DMS114 treated with DMSO at 0.1 percent for 48 hours (cell line): Measurements from ENCODE around the gene LYRM4.
"Not testable (repeated sequence)": the region's sequence is repeated elsewhere in the genome, so short reads cannot be mapped to it uniquely, and the experiment has no call there.

Source experiments
- DNase-seq: peaks from one replicate; lab custom pipeline; 2025; ENCODE audit not compliant: unreplicated experiment; lab: John Stamatoyannopoulos, UW

Gene LYRM4

DNA sequence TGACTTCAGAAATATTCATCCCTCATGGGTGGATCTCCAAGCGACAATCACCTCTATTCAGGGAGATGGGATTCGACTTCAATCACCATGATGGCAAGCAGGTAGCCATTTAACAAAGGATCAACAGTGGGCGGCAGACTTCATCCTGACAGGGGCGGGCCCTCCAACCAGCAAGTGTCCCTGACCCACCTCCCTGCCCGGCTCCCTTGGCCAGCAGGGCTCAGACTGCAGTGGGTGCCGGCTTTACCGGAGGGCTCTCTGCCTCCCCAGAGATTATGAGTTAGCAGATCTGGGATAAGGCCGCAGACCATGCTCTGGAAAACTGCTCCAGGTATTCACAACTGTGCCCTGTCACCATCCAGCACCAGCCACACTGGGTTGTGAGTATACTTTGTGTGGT, 136.2 kb downstream of the LYRM4 start:
- DNase-seq: no peak

DNA sequence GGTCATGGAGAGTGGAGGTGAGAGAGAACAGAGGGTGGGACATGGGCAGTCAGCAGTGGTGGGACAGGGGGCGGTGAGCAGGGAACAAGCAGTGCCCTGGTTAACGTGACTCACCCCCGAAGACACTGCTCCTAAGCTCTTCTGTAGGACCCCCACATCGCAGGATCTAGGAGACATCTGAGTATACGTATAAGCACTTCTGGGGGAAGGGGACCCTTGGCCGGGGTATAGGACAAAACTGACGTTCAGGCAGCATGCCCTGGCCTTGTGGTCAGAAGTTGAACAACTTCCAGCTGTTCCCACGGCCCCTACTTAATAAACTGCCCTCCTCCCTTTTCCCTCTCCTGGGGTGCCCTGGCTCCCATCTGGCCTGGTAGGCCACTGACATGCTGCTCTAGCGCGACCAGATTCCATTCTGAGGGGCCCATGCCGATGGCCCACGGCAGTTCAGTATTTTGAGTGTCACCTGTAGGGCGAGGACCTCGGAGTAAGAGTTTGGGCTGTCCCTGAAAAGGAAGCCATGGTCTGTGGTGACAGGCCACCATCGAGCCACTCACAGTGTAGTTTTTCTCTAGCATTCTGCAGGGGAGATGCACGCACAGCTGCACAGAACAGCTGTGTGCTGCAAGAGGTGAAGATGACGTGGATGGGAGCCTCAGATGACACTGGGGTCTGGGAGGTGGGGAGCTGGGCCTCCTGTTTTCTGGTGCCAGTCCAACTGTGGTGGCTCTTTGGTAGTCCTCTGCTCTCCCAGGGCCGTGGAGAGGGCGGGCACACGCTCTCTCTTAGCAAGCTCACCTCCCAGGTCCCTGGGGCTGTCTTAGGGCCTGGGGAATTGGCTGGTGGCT, 137.2 kb downstream of the LYRM4 start:
- no peak for DNase-seq

DNA sequence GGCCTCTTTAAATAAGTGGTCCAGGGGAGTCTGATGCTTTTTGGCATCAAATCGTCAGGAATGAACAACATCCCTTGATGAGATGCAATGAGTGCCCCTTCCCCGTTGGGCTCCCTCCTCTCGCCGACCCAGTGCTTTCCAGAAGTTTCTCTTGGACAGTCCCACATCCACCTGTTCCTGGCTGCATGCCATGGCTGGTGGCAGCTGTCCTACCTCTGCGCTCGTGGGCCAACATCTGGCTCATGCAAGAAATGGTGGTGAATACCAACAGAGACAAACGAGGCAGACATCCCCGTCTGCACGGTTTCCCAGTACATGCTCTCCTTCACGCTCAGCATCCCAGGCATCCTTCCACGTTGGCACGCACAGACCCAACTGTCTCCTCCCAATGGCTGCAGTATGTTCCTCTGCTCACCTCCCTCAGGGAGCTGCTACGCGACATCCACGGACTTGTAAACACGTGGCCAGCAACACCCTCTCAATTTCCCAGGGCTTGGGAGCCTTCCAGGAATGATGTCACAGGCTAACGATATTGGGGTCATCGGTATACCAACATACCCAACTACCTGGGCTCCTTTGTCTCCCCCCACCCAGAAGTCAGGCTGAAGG, 138.1 kb downstream of the LYRM4 start:
- DNase-seq: no peak

DNA sequence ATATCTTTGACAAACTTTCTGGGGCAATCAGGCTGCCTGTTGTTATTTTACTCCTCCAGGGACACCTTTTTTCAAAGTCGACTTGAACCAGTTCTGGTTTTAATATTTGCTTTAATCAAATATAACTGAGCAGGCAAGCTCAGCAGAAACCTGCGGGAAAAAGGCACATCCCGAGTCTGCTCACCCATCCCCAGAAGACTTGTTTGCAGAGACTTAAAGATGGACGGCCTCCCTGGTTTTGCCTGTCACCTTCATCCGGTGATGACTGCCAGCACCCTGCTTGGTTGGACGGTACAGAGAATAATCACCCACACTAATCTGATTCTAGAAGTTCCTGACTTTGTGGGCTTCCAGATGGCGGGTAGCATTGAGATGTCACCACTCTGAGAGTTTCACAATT, 138.8 kb downstream of the LYRM4 start:
- no peak for DNase-seq

DNA sequence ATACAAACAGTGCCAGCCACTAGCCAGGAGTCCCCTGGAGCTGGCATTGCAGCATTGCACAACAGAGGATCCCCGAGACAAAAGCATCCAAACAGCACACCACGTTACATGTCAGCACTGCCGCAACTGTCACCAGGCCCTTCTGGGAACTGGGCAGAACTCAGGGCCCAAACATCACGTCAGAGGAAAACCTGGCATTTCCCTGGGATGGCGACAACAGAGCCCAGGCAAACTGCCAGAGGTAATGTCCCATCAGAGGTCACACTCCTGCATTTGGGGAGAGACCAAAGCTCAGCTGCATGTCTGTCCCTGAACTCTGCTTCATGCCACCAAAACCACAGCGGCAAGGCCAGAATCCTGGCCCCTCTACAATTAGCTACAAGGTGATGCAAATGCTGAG, 139.3 kb downstream of the LYRM4 start:
- DNase-seq: no peak

DNA sequence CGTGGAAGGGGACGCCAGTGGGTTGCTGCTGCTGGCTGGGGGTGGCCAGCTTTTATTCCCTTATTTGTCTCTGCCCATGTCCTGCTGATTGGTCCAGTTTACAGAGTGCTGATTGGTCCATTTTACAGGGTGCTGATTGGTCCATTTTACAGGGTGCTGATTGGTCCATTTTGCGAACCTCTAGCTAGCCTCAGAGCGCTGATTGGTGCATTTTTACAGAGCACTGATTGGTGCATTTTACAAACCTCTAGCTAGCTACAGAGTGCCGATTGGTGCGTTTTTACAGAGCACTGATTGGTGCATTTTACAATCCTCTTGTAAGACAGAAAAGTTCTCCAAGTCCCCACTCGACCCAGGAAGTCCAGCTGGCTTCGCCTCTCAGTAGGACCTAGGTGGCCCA, 140.2 kb downstream of the LYRM4 start:
- not testable (repeated sequence) for DNase-seq

DNA sequence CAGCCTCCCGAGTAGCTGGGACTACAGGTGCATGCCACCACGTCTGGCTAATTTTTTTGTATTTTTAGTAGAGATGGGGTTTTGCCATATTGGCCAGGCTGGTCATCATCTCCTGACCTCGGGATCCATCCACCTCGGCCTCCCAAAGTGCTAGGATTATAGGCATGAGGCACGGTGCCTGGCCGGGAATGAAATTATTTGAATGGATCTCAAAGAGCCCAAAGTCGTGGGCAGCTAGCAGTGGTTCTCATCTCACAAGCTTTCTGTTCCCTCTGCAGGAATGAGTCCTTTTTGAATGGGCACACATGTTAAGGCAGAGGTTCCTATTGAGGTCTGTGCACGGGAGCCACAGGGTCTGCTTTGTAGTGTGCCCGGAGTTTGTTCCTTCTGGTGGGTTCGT, 140.7 kb downstream of the LYRM4 start:
- DNase-seq: no peak

DNA sequence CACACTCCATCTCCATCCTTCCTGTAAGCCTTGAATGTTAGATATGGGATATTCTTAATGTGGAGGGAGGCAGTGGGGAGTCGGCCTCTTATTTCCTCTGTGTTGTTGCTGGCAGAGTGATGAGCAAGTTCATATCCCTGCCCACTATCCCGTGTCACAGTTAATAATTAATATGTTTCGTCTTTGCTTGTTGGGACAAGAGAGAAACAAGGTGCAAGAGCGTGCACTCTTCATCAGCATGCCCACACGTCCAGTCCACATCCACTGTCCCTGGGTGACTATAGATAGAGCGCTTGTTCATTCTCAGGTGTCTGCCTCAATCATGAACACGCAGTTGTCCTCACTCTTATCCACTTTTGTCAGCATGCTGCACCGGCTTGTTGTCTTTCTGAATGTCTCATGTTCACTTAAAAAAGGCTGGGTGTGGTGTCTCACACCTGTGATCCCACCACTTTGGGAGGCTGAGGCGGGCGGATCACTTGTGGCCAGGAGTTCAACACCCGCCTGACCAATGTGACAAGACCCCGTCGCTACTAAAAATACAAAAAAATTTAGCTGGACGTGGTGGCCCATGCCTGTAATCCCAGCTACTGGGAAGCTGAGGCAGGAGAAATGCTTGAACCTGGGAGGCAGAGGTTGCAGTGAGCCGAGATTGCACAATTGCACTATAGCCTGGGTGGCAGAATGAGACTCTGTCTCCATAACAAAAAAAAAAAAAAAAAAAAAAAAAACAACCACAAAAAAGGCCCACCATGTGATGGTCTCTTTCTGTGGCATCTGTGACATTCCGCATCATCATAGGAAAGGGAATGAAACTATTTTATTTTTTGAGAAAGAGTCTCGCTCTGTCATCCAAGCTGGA, 141.4 kb downstream of the LYRM4 start:
- DNase-seq: no peak

DNA sequence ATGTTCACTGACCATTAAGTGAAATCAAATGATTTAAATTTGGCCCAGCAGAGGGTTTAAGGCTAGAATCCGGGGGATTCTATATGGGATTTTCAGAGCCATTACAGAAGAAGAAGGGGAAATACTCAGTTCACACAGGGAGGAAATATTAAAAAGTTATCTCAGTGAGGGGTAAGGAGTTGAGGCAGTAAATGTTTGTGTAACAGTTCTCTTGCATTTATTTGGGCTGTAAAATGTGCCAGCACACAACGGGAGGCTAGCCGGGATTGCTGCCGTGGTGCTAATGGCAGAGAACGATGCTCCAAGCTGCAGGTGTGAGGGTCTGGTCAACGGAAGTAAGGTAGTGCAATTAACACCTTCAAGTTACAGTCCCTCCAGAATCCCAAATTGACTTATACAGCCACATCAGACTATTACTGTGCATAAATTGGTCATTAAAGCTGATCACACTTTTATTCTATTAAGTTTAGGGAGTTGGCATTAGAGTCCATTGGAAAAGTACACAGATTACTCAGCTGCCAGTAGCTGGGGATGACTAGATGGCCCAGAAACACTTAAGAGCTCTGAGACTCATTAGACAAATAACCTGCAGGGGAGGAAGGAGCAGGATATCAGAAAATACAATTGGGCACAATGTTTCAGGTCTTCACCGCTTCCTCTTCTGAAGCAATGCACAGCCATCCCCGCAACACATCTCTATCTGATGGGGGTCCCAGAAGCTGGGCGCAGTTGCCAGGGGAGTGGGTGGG, 144.3 kb downstream of the LYRM4 start:
- no peak for DNase-seq

DNA sequence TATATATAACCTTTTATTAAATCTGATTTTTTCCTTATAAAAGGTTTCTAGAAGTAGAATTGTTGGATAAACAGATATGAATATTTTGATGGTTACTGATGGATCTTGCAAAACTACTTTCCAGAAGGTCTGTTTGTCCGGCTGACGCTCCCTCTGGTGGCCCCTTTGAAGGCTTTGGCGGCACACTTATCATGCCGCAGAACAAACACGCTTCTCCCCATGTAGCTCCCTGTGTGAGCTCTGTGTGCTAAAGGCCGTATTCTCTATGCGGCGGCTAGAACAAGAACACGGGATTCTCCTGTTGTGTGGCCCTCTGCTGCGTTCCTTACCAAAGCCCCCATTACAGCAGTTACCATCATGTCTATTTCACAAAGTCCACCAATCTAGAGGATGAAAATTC, 145.6 kb downstream of the LYRM4 start:
- no peak for DNase-seq

DNA sequence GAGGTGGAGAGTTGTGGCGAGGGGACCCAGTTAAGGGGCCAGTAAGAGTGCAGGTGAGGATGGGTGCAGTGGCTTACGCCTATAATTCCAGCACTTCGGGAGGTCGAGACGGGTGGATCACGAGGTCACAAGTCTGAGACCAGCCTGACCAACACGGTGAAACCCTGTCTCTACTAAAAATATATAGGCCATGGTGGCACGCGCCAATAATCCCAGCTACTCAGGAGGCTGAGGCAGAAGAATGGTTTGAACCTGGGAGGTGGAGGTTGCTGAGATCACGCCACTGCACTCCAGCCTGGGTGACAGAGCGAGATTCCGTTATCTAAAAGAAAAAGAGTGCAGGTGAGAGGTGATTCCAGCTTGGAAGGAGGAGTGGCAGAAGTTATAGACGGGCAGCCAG, 147.7 kb downstream of the LYRM4 start:
- DNase-seq: no peak

DNA sequence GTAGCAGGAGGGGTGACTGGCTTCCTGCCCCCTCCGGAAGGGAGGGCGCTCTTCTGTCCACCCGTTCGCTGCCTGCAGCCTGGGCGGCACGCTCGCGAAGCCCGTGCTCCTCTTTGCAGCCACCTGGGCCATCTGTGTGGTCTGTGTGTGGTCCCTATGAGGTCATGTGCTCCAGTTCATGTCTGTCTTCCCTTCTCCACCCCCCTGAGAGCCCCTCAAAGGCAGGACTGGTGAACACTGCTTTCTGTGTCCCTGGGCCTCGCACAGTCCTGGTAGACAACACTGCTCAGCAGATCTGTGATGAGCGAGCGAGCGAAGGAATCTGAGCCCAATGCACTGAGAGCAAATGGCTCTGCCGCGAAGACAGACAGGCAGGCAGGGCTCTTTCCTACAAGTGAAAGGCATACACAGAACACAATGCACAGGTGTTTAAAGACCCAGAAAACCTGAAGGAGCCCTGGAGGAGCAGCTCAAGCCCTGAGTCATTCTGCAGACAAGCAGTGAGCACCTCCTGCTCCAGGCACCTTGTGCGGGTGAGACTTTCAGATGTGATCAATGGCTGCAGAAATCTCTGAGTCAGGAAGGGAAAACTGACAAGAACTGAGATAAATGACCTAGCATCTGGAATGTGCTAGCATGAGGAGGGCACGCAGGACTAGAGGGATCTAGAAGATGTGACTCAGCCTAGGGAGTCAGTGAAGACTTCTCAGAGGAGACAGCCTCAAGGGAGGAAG, 148.5 kb downstream of the LYRM4 start:
- no peak for DNase-seq

DNA sequence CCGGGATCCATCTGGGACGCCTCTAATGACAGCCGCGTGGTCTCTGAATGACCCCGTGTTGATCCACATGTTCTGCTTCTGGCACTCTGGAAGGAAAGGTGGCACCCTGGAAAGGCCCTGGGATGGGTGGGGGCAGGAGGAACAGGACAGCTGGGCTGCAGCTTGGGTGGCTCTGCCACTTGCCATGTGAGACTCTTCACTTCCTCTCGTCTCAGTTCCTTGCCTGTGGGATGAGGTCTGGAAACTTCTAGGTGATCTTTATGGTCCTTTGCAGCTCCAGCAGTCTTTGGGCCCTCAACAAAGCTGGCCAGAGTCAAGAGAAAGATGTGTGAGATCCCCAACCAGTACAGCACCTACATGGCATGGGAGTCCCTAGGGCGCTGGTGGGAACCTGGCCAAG, 149.1 kb downstream of the LYRM4 start:
- no peak for DNase-seq

DNA sequence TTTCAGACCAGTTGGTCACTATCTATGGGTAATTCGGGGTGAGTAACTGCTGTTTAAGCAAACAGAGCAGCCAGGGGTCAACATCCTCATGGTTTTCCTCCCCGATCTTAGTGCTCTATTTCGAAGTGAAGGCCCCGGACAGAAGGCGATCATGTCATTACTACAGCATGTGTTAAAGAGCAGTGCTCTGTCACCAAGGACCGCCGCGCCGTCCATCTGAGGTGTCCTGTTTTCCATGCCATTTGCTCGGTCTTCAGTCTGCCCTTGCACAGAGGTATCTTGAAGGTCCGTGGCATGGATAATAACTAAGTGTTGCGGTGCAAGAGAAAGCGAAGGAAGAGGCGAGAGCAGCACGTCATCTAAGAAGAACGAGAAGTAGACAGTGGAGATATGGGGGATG, 150.5 kb downstream of the LYRM4 start:
- no peak for DNase-seq

DNA sequence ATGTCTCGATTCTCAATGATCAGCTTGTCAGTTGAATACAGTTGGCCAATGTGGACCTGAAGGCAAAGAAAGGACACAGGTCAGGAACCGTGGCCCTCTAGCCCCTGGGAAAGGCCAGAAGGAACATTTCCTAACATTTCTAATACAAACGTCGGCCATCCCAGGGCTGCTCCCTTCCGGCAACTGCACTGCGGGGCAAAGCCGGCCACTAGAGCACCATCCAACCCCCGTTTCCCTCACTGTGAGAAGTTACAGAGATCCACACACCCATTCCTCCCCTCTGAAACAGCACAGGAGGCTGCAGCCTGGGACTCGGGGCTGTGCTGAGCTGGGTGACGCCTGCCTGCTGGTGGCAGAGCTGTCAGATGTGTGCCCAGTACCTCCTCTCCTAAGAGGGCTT, 151.3 kb downstream of the LYRM4 start:
- DNase-seq: no peak

DNA sequence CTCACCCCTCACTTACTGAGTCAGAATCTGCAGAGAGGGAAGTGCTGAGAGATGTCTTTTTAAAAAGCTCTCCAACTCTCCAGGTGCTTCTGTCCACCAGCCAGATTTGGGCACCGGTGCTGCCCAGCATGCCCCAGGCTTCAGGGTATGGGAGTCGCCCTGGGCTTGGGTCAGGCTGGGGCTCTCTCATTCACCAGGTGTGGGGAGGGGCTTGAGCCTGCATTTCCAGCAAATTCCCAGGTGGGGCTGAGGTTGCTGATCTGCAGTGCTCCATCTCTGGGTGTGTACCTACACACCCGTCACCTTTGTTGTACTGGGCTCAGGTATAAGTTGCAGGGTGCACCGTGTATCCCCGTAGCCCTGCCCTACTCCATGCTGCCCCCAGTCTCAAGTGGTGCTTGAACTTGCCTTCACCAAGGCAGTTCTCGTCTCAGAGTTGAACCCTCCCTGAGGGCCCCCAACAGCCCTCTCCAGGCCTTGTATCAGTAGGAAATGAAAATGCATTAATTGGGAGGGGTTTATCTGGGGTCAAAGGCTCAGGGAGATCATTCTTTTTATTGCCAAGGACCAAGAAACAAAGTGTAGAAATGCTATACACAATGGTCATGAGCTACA, 152.1 kb downstream of the LYRM4 start:
- no peak for DNase-seq

DNA sequence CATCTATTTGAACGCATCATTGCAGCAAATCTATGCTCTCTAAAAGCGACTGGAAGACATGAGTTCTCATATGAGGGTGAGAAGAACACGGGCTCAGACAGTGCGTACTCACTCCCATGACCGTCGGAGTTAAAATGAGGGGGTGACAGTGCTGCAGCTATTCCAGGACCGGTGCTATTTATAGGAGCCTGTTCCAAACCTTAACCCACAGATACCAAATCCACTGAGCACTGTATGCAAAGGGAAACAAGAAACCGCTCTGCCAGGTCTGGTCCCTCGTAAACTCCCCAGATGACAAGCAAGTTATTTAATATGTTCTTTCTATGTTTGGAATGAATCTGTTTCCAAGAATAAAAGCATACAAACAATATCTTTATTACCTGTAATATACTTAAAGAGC, 152.7 kb downstream of the LYRM4 start:
- DNase-seq: no peak

DNA sequence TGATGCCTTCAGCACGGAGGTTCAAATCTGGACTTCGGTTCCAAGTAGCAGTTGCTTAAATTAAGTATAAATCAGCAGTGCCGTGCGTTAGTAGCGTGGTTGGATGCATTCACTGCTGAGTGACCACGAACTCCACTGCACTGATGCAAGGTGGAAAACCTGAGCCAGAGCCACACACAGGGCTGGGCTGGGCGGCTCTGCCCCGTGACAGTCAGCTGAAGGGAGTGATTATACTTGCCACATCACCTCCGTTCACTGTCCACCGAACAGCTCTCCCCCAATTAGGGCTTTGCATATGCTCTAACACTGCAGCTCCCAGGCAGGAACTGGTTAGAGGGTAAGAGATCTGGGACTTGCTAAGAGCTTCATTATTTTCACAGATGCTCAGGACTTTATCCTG, 153.4 kb downstream of the LYRM4 start:
- no peak for DNase-seq

DNA sequence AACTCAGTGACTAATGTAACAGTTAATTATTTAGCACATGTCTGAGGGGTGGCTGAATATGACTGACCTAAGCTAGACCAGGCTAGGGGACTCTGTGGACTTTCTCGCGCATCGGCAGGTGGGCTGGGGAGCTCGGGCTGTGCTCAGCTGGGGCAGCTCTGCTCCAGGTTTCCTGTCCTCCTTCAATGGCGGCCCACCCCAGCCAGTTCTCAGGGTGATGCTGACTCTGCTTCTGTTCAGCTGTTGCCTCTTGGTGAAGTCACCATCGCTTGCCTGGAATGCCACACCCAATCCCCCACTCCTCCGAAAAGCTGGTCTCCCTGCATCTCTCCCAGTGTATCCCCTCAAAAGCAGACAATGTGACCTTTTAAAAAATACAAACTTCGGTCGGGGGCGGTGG, 155.6 kb downstream of the LYRM4 start:
- DNase-seq: no peak

DNA sequence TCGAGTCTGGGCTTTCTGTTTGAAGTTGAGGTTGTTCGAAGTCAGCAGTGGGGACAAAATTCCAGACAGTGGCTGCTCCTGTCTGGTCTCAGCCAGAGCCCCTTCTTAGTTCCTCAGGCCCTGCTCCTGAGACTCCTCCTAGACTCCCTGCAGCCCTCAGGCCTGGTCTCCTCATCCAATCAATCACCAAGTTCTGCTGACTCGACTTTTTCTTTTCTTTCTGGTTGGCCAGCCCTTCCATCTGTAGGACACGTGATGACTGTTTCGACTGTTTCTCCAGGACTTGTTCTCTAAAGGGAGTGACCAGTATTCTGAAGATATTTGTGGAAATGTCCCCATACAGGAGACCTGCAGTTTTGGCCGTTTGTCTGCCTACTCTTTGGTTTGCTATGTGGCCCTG, 156.1 kb downstream of the LYRM4 start:
- no peak for DNase-seq
